Measurements from ENCODE around the gene DHRS7B. TPM values are rescaled to one million over a fixed set of nuclear protein-coding genes. Genes with fewer than 3 reads are reported as not detected.
"Not testable (repeated sequence)": the region's sequence is repeated elsewhere in the genome, so short reads cannot be mapped to it uniquely, and the experiment has no call there.

Gene DHRS7B
- total RNA-seq, 1 donor from 2014 or later, result 31.7 TPM

GRCh38 chr17:21185061-21185460, 58.3 kb downstream of the DHRS7B start:
- TF ChIP-seq CTCF (IDR thresholded peaks at IDR 0.05) (no peak), POLR2A (IDR thresholded peaks at IDR 0.05) (no peak)
- Histone ChIP-seq H3K4me3 (no peak overlapping the region), H3K9me3 (no peaks in the 10 kb centered on the region), H3K36me3 (peaks cover 0 to 29% of the 10 kb centered on the region in 2 donors), H3K4me1 (no peaks in the 10 kb centered on the region), H3K27ac (no peak overlapping the region), H3K27me3 (no peaks in the 10 kb centered on the region)
- DNase-seq (ENCODE audit: extremely low spot score in 2 of 2), result no peak
- intact Hi-C loops (cut with DNase I), result no loop called here

- Histone ChIP-seq H3K27ac (no peak overlapping the region), H3K4me3 (no peak overlapping the region), H3K36me3 (peaks cover 0 to 29% of the 10 kb centered on the region in 2 donors), H3K27me3 (no peaks in the 10 kb centered on the region), H3K9me3 (no peaks in the 10 kb centered on the region), H3K4me1 (no peaks in the 10 kb centered on the region)
- intact Hi-C loops (cut with DNase I), result no loop called here
- TF ChIP-seq POLR2A (IDR thresholded peaks at IDR 0.05), result no peak
- TF ChIP-seq POLR2AphosphoS5 (IDR thresholded peaks at IDR 0.05; ENCODE audit: insufficient read depth in 1 of 2, low read depth in 1 of 2), result no peak
- no peak for TF ChIP-seq CTCF (IDR thresholded peaks at IDR 0.05)
- DNase-seq (ENCODE audit: extremely low spot score in 2 of 2), result no peak
Observed at GRCh38 chr17:21186399-21187187, 59.8 kb downstream of the DHRS7B start.

DNA sequence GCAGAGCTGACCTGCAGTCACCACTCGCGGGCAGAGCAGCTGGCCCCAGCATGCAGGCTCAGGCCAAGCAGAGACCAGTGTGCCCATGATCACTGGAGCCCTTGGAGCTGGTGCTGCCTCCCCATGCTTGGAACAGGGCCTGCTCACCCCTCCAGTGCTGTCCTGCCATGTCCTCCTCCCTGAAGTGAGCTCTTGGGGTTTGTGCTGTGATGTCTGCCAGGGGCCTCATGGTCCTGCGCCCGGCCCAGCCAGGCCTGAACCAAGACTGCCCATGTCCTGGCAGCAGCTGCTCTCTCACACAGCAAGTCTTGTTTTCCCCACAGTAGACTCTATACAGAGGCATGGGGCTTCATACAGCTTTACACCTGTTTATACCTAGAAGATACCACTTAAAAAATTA, 62.6 kb downstream of the DHRS7B start:
- Histone ChIP-seq H3K36me3 (peaks cover 0 to 22% of the 10 kb centered on the region in 2 donors), H3K27me3 (no peaks in the 10 kb centered on the region), H3K4me3 (no peak overlapping the region), H3K4me1 (peaks cover 11% of the 10 kb centered on the region), H3K9me3 (no peaks in the 10 kb centered on the region), H3K27ac (no peak overlapping the region)
- intact Hi-C loops (cut with DNase I), result no loop called here
- DNase-seq (ENCODE audit: extremely low spot score in 2 of 2), result no peak
- TF ChIP-seq CTCF (IDR thresholded peaks at IDR 0.05), result no peak
- TF ChIP-seq POLR2A (IDR thresholded peaks at IDR 0.05), result no peak
- TF ChIP-seq POLR2AphosphoS5 (IDR thresholded peaks at IDR 0.05; ENCODE audit: insufficient read depth in 1 of 2, low read depth in 1 of 2), result no peak

DNA sequence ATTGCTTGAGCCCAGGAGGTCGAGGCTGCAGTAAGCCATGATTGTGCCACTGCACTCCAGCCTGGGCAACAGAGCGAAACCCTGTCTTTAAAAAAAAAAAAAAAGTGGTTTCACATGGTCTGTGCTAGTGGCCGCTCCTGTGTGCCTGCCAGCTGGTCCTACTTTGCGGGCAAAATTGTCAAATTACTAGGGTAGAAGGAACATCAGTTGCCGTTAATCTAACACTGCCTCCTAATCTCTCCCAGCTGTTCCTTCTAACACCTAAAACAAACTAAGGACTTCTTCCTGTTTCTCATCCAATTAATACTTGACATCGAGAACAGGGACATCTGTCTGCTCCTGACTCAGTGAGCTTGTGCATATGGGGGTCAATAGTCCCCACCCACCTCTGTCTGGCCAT, 63.3 kb downstream of the DHRS7B start:
- Histone ChIP-seq H3K4me1 (peaks cover 16% of the 10 kb centered on the region), H3K27me3 (no peaks in the 10 kb centered on the region), H3K36me3 (peaks cover 0 to 17% of the 10 kb centered on the region in 2 donors), H3K9me3 (no peaks in the 10 kb centered on the region), H3K4me3 (no peak overlapping the region), H3K27ac (no peak overlapping the region)
- DNase-seq (ENCODE audit: extremely low spot score in 2 of 2), result no peak
- no peak for TF ChIP-seq POLR2AphosphoS5 (IDR thresholded peaks at IDR 0.05; ENCODE audit: insufficient read depth in 1 of 2, low read depth in 1 of 2)
- no peak for TF ChIP-seq POLR2A (IDR thresholded peaks at IDR 0.05)
- no peak for TF ChIP-seq CTCF (IDR thresholded peaks at IDR 0.05)
- intact Hi-C loops (cut with DNase I), result no loop called here

DNA sequence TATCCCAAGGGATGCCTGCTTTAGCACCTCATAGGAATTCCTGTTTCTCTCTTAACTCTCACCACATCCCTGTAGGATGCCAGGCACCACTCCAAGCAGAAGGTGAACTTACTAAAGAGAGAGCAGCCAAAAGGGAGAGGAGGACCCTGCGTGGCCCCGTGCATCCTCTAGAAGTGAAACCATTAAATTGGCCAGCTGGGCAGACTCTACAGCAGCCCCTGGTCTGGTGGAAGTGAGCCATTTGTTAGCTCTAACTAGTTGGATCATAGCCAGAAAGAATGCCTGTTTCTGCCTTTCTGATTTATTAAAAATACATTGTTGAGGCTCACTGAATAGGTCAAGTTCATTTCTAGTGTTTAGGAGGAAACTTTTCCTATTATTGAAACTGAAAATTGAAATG, 64.9 kb downstream of the DHRS7B start:
- Histone ChIP-seq H3K36me3 (peaks cover 0 to 15% of the 10 kb centered on the region in 2 donors), H3K4me3 (no peak overlapping the region), H3K27ac (no peak overlapping the region), H3K27me3 (no peaks in the 10 kb centered on the region), H3K9me3 (no peaks in the 10 kb centered on the region), H3K4me1 (peaks cover 28% of the 10 kb centered on the region)
- DNase-seq (ENCODE audit: extremely low spot score in 2 of 2), result no peak
- intact Hi-C loops (cut with DNase I), result no loop called here
- TF ChIP-seq CTCF (IDR thresholded peaks at IDR 0.05), result no peak
- TF ChIP-seq POLR2A (IDR thresholded peaks at IDR 0.05), result no peak
- TF ChIP-seq POLR2AphosphoS5 (IDR thresholded peaks at IDR 0.05; ENCODE audit: insufficient read depth in 1 of 2, low read depth in 1 of 2), result no peak

DNA sequence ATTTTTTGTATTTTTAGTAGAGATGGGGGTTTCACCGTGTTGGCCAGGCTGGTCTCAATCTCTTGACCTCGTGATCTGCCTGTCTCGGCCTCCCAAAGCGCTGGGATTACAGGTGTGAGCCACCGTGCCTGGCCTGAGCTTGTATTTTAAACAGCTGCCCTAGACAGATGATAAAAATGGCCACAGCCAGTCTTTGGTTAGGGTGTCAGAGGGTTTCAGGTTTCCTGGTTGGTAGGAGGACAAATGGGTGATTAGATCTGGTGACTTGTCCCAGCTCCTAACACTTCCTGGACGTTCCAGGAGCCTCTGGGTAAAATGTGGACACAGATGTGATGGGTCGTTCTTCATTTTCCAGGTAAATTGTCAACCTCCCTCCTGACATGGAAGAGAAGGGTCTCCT, 65.7 kb downstream of the DHRS7B start:
- peaks cover 28% of the 10 kb centered on the region for H3K4me1 ChIP-seq
- H3K36me3 ChIP-seq, result peaks cover 0 to 19% of the 10 kb centered on the region in 2 donors
- H3K27me3 ChIP-seq; DNase-seq (ENCODE audit: extremely low spot score in 2 of 2); H3K27ac ChIP-seq; H3K9me3 ChIP-seq; H3K4me3 ChIP-seq; intact Hi-C loops (cut with DNase I): not testable (repeated sequence)
